DND-41 (cell line): Measurements from ENCODE around the gene JSRP1.

Source experiments
- ATAC-seq: fragments of 200-7000 bp; cut with Tn5 transposase; 3 replicates; pipeline ENCODE4 v1.9.1; 2021; ENCODE audit warnings: low read depth; ENCODE audit not compliant: insufficient read depth
- DNase-seq: peaks from one replicate; pipeline ENCODE4 v3.0.0-alpha.2; 2020
- H2AFZ ChIP-seq: 2 replicates; pipeline ENCODE4 v1.6.0; 2012; ENCODE audit warnings: low read depth, low read length
- H3K27ac ChIP-seq: 2 replicates; pipeline ENCODE4 v1.5.1; 2012; ENCODE audit warnings: low read length, inconsistent platforms
- H3K27me3 ChIP-seq: fragments of 200-600 bp; sonication (generic); 2 replicates; pipeline ENCODE4 v1.6.0; 2012; ENCODE audit warnings: low read length, mild to moderate bottlenecking, inconsistent platforms; ENCODE audit not compliant: insufficient read depth, poor library complexity
- H3K36me3 ChIP-seq: 2 replicates; pipeline ENCODE4 v1.5.1; 2012; ENCODE audit warnings: low read length, inconsistent platforms; ENCODE audit not compliant: insufficient read depth
- H3K4me1 ChIP-seq: 2 replicates; pipeline ENCODE4 v1.5.1; 2012; ENCODE audit warnings: mild to moderate bottlenecking, low read length; ENCODE audit not compliant: insufficient read depth
- H3K4me2 ChIP-seq: 2 replicates; pipeline ENCODE4 v1.6.0; 2012; ENCODE audit warnings: mild to moderate bottlenecking, moderate library complexity, low read length, inconsistent platforms; ENCODE audit not compliant: insufficient read depth
- H3K4me3 ChIP-seq, 2 experiments: fragments of 200-600 bp in 1 of 2; shearing (Covaris generic) in 1 of 2; 2 replicates each; pipeline ENCODE4 v1.5.1; 2012 to 2016; ENCODE audit warnings: inconsistent platforms in 2 of 2, low read length in 2 of 2, mild to moderate bottlenecking in 2 of 2, low read depth in 1 of 2, moderate library complexity in 1 of 2
- H3K79me2 ChIP-seq: 2 replicates; pipeline ENCODE4 v1.6.0; 2012; ENCODE audit warnings: low read length, inconsistent platforms; ENCODE audit not compliant: insufficient read depth
- H3K9ac ChIP-seq: 2 replicates; pipeline ENCODE4 v1.6.0; 2012; ENCODE audit warnings: low read depth, mild to moderate bottlenecking, inconsistent platforms, low read length, moderate library complexity
- H3K9me3 ChIP-seq: 2 replicates; pipeline ENCODE4 v1.5.1; 2012; ENCODE audit warnings: low read length, moderate library complexity, mild to moderate bottlenecking, inconsistent platforms; ENCODE audit not compliant: insufficient read depth, severe bottlenecking
- H4K20me1 ChIP-seq: 2 replicates; pipeline ENCODE4 v1.6.0; 2012; ENCODE audit warnings: low read length; ENCODE audit not compliant: insufficient read depth
- CTCF ChIP-seq: IDR thresholded peaks from 2 replicates; pipeline ENCODE4 v1.5.1; 2012; ENCODE audit warnings: borderline replicate concordance, low read length, moderate library complexity, mild to moderate bottlenecking; ENCODE audit not compliant: poor library complexity, severe bottlenecking; ENCODE audit errors: extremely low read depth
- EZH2 ChIP-seq: IDR thresholded peaks from 3 replicates; pipeline ENCODE4 v1.6.1; 2012; ENCODE audit warnings: borderline replicate concordance, low read depth, mild to moderate bottlenecking, moderate library complexity, low read length, inconsistent platforms; ENCODE audit not compliant: severe bottlenecking

The JSRP1 gene

DNA sequence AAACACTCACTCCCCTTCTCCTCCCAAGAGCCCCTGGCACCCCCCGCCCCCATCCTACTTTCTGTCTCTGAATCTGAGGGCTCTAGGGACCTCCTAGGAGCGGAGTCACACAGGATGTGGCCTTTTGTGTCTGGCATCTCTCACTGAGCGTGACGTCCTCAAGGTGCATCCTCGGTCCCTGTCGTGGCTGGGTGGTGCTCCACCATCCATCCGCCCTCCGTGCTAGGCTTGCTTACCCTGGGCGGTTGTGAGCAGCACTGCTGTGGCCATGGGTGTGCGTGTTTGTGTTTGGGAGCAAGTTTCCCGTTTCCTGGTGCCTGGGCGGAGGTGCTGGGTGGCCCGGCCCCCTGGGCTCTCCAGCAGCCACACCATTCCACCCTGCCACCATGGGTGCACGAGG is 32.3 kb downstream of the JSRP1 start:
- Histone ChIP-seq H2AFZ (no peak overlapping the region), H4K20me1 (peaks cover 39% of the 10 kb centered on the region), H3K4me2 (no peak overlapping the region), H3K4me3 (no peak overlapping the region), H3K79me2 (peaks cover 14% of the 10 kb centered on the region; the same call in 1 of the 2 replicates), H3K27ac (no peak overlapping the region), H3K9ac (no peak overlapping the region), H3K36me3 (peaks cover 95% of the 10 kb centered on the region), H3K27me3 (no peaks in the 10 kb centered on the region), H3K4me1 (no peaks in the 10 kb centered on the region), H3K9me3 (no peaks in the 10 kb centered on the region)
- TF ChIP-seq EZH2 (no peak), CTCF (no peak)
- no peak for DNase-seq
- ATAC-seq: peak; percentile 39; the same call in 1 of the 3 replicates

- H3K36me3 ChIP-seq: peaks cover 94% of the 10 kb centered on the region
- H3K79me2 ChIP-seq: peaks cover 12% of the 10 kb centered on the region; the same call in 1 of the 2 replicates
- no peak overlapping the region for H3K4me3 ChIP-seq
- no peaks in the 10 kb centered on the region for H3K27me3 ChIP-seq
- no peak for ATAC-seq
- H2AFZ ChIP-seq: no peak overlapping the region
- no peak for DNase-seq
- no peak overlapping the region for H3K4me2 ChIP-seq
- H3K27ac ChIP-seq: no peak overlapping the region
- peaks cover 34% of the 10 kb centered on the region for H4K20me1 ChIP-seq
- H3K4me1 ChIP-seq: no peaks in the 10 kb centered on the region
- no peak for TF ChIP-seq CTCF
- H3K9me3 ChIP-seq: no peaks in the 10 kb centered on the region
- no peak overlapping the region for H3K9ac ChIP-seq
These were observed 32.8 kb downstream of the JSRP1 start for GRCh38 chr19:2223391-2223790.

- Histone ChIP-seq H3K4me3 (no peak overlapping the region), H3K27ac (no peak overlapping the region), H3K4me1 (no peaks in the 10 kb centered on the region), H3K9me3 (no peaks in the 10 kb centered on the region), H2AFZ (no peak overlapping the region), H3K4me2 (no peak overlapping the region), H3K9ac (no peak overlapping the region), H4K20me1 (peaks cover 31% of the 10 kb centered on the region), H3K27me3 (no peaks in the 10 kb centered on the region), H3K79me2 (peaks cover 8% of the 10 kb centered on the region; the same call in 1 of the 2 replicates), H3K36me3 (peaks cover 94% of the 10 kb centered on the region)
- no peak for DNase-seq
- no peak for ATAC-seq
- TF ChIP-seq EZH2 (no peak), CTCF (peak; percentile 42)
These were observed 34.3 kb downstream of the JSRP1 start for GRCh38 chr19:2221918-2222317.
